NOMO-1 (cell line): Measurements from ENCODE around the gene GNPAT.
A peak's percentile ranks its signal among the peaks of the same experiment; 100 is the strongest.

Experiments
- DNase-seq, 2 experiments: peaks; one replicate each; lab custom pipeline; 2025; ENCODE audit not compliant: unreplicated experiment in 2 of 2; lab: John Stamatoyannopoulos, UW

GNPAT gene

GRCh38 chr1:231241750-231242149, 738 bp downstream of the GNPAT start:
- peak in 1 of 2 experiments; percentile 13 for DNase-seq

- DNase-seq: peak in 1 of 2 experiments; percentile 36
These were observed 1.6 kb downstream of the GNPAT start for GRCh38 chr1:231242516-231243198.

- no peak for DNase-seq
These were observed 7.8 kb downstream of the GNPAT start for GRCh38 chr1:231248778-231249177.

GRCh38 chr1:231252336-231252735, 11.3 kb downstream of the GNPAT start:
- DNase-seq: no peak

DNA sequence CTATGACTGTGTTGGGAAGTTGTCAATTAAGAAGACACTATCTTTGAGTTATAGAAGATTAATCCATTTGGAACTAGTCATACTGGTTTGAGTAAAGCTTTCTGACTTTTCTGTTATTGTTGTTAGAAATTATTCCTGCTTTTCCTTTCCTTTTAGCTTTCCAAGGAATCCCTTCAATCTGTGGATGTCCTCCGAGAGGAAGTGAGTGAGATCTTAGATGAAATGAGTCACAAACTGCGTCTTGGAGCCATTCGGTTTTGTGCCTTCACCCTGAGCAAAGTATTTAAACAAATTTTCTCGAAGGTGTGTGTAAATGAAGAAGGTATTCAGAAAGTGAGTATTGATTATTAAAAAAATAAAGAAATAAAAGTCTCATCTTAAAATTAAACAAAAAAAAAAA, 19.3 kb downstream of the GNPAT start:
- no peak for DNase-seq

- no peak for DNase-seq
These were observed 23.6 kb downstream of the GNPAT start for GRCh38 chr1:231264642-231265041.

DNA sequence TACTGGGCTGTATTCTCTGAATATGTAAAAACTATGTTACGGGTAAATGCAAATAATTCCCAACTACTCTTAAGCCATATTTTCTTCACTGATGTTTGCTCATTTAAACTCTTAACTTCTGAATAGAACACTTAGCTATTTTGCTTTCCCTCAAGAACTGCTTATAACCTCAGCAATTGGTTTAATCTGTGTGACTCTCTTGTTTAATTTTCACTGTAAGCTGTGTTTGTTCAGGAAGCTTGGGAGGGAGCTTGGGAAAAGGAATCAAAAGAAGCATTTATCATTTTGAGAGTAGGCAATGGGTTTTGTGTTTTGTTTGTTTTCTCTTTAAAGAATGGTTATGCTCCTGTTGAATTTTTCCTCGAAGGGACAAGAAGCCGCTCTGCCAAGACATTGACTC, 24.4 kb downstream of the GNPAT start:
- no peak for DNase-seq

DNA sequence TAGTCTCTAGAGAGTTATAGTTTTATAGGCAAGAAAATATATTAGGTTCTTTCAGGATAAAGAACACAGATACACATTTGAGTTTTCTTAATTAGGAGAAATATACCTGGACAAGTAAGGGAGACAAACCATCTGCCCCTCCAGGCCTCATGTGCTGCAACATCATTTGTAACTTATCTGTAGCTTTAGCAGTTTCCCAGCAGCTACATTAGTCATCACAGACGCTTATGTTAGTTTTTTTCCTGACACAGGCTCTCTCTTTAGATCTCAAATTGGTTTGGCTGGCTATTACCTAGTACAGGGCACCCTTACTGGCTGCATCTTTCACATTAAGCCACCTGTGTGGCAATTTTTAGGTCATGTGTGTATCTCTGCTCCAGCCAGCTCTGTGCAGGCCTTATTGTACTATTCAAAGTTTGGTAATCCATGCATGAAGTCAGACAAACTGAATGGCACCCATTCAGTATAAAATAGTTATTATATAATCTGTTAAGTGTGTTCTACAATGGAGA, 25.9 kb downstream of the GNPAT start:
- no peak for DNase-seq

DNA sequence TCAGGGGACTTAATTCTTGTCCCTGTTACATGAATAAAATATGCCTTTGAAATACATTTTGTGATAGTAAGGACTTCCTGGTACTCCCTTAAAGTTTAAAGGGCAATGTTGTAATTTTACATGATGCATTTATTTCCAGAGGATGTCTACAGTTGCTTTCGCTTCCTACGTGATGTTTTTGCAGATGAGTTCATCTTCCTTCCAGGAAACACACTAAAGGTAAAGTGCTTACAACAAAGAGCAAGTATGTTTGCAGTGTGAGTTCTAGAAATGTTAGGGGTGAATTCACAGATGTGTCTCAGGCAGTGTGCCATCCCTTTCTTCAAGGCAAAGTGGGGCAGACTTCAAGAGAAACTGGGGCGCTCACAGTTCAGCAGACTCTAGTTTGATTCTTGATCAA, 31.2 kb downstream of the GNPAT start:
- DNase-seq: no peak

- DNase-seq: no peak
These were observed 31.9 kb downstream of the GNPAT start for GRCh38 chr1:231272880-231273279.

GRCh38 chr1:231274119-231274825, 33.3 kb downstream of the GNPAT start:
- no peak for DNase-seq

DNA sequence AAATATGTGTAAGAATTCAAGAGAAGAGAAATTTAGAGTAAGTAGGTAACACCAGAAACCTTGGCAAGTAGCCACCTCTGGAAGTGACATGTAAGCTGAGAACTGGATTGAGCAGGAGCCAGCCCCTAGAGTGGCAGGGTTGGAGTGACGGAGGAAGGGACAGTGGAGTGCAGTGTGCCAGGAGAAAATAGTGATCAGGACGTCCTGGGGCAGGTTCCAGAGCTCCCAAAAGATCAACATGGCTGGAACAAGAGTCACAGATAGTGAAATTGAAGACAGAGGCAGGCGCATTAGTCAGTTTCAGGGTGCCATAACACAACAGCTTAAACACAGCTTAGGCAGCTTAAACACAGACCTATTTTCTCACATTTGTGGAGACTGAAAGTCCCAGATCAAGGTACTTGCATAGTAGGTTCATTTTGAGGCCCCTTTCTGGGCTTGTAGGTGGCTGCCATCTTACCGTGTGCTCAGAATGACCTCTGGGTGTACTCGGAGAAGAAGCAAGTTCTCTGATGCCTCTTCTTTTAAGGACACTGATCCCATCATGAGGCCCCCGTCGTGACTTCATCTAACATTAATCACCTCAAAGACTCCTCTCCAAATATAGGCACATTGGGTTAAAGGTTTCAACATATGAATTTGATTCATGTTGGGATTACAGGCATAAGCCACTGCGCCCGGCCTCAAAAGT, 37.2 kb downstream of the GNPAT start:
- DNase-seq: no peak

- no peak for DNase-seq
These were observed 38.1 kb downstream of the GNPAT start for GRCh38 chr1:231279081-231279480.

- DNase-seq: peak in 1 of 2 experiments; percentile 47
These were observed 38.7 kb downstream of the GNPAT start for GRCh38 chr1:231279683-231280082.

- no peak for DNase-seq
These were observed 43.4 kb downstream of the GNPAT start for GRCh38 chr1:231284441-231284840.

- DNase-seq: no peak
These were observed 45.6 kb downstream of the GNPAT start for GRCh38 chr1:231286603-231287002.

- no peak for DNase-seq
These were observed 54.9 kb downstream of the GNPAT start for GRCh38 chr1:231295938-231296337.

- DNase-seq: no peak
These were observed 61.0 kb downstream of the GNPAT start for GRCh38 chr1:231301990-231302389.

GRCh38 chr1:231310391-231310934, 69.5 kb downstream of the GNPAT start:
- DNase-seq: no peak

GRCh38 chr1:231311720-231312431, 70.9 kb downstream of the GNPAT start:
- no peak for DNase-seq

- no peak for DNase-seq
These were observed 71.4 kb downstream of the GNPAT start for GRCh38 chr1:231312432-231312788.
